ENCODE measurements around the gene CSTF3.

Gene CSTF3

GRCh38 chr11:33064866-33065265, 96.4 kb downstream of the CSTF3 start:
- H3K36me3 ChIP-seq, result peaks cover 4% of the 10 kb centered on the region
- H3K4me3 ChIP-seq (ENCODE audit: low read depth, low read length), result no peak overlapping the region
- no peaks in the 10 kb centered on the region for H3K9me3 ChIP-seq
- H3K27me3 ChIP-seq, result no peaks in the 10 kb centered on the region
- no peak for DNase-seq
- H3K4me1 ChIP-seq, result no peaks in the 10 kb centered on the region
- TF ChIP-seq CTCF (IDR thresholded peaks at IDR 0.05; ENCODE audit: low read depth, low read length), result no peak

- no peaks in the 10 kb centered on the region for H3K4me1 ChIP-seq
- H3K9me3 ChIP-seq, result no peaks in the 10 kb centered on the region
- H3K4me3 ChIP-seq (ENCODE audit: low read depth, low read length), result no peak overlapping the region
- peaks cover 4% of the 10 kb centered on the region for H3K36me3 ChIP-seq
- TF ChIP-seq CTCF (IDR thresholded peaks at IDR 0.05; ENCODE audit: low read depth, low read length), result no peak
- no peak for DNase-seq
- H3K27me3 ChIP-seq, result no peaks in the 10 kb centered on the region
Measured at GRCh38 chr11:33064033-33064825, 97.1 kb downstream of the CSTF3 start.

- no peak for TF ChIP-seq CTCF (IDR thresholded peaks at IDR 0.05; ENCODE audit: low read depth, low read length)
Measured at GRCh38 chr11:33063326-33063881, 97.9 kb downstream of the CSTF3 start.

GRCh38 chr11:33062137-33062536, 99.1 kb downstream of the CSTF3 start:
- H3K4me1 ChIP-seq, result no peaks in the 10 kb centered on the region
- H3K36me3 ChIP-seq, result peaks cover 4% of the 10 kb centered on the region
- no peaks in the 10 kb centered on the region for H3K27me3 ChIP-seq
- DNase-seq, result no peak
- TF ChIP-seq CTCF (IDR thresholded peaks at IDR 0.05; ENCODE audit: low read depth, low read length), result no peak
- no peaks in the 10 kb centered on the region for H3K9me3 ChIP-seq
- H3K4me3 ChIP-seq (ENCODE audit: low read depth, low read length), result no peak overlapping the region

More at GRCh38 chr11:33063326-33063881, 97.9 kb downstream of the CSTF3 start:
- Histone ChIP-seq H3K36me3 (peaks cover 4% of the 10 kb centered on the region), H3K9me3 (no peaks in the 10 kb centered on the region), H3K4me3 (ENCODE audit: low read depth, low read length) (no peak overlapping the region), H3K4me1 (no peaks in the 10 kb centered on the region), H3K27me3 (no peaks in the 10 kb centered on the region)
- DNase-seq, result no peak

DNA sequence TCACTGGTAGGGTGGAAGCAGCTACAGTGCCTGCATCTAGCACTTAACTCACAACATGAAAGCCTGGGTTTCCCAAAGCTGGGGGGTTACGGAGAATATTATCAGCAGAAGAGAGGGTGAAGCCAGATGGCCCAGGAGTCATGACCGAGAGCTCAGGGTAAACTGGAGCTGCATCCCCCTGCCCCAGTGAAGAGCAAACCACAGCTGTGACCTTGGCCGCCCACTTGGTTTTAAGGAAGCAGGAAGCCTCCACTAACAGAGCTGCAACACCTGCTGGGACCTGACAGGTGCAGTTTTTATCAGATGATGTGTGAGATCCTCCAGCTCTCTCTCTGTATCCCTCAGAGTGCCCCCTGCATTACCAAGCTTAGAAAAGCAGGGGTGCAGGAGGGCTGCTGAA, 101.0 kb downstream of the CSTF3 start:
- TF ChIP-seq CTCF (IDR thresholded peaks at IDR 0.05; ENCODE audit: low read depth, low read length), result no peak
- H3K4me3 ChIP-seq (ENCODE audit: low read depth, low read length), result no peak overlapping the region
- H3K4me1 ChIP-seq, result no peaks in the 10 kb centered on the region
- DNase-seq, result no peak
- peaks cover 4% of the 10 kb centered on the region for H3K36me3 ChIP-seq
- no peaks in the 10 kb centered on the region for H3K27me3 ChIP-seq
- no peaks in the 10 kb centered on the region for H3K9me3 ChIP-seq

Data from BE2C (cell line).